Heart left ventricle (tissue), 13 donors: ENCODE data around the gene ARFIP1.

ENCODE experiments used
- CTCF ChIP-seq, 12 donors: fragments of 200-600 bp; sonication (generic) in 4 of 12; IDR thresholded peaks; one replicate each; pipeline versions ENCODE4 v1.5.0 to v1.8.0; 2018 to 2022; ENCODE audit warnings: antibody characterized with exemption in 12 of 12, mild to moderate bottlenecking in 5 of 12
- POLR2A ChIP-seq, 2 donors: fragments of 450-650 bp; IDR thresholded peaks; one replicate each; pipeline ENCODE4 v1.6.1; 2017; ENCODE audit warnings: antibody characterized with exemption in 2 of 2, mild to moderate bottlenecking in 2 of 2, moderate library complexity in 2 of 2
- donor health status: ischemic (EF 13 %, LVEDD 7.1; RV severe dilation, severe dysfunction).
- donor health status: DM: no; HTN: yes; CAD: no.
- donor health status: DM: no; HTN: no; CAD: no.
- donor health status: ischemic (EF 25% LVEDD 6.9; RV normal size, moderate dysfunction).
- donor health status: ischemic (EF 25% LVEDD 5.7; RV mildly dilated, moderate dysfunction).
- donor health status: ischemic (EF 35%, LVEDD 5.7; RV mildly dilated, moderate dysfunction).
- donor health status: nonischemic (EF 11% LVEDD 7.7; RV severe dilation, severe dysfunction).
- donor health status: DM: yes; HTN: yes; CAD: no.
- donor health status: PGD.
- donor health status: ischemic (EF 29% LVEDD 5.4; RV normal size, mild dysfunction).
- donor health status: nonischemic (EF 23%, LVEDD 6.1; RV moderate dilation, normal function).

GRCh38 chr4:152735906-152736305, 43.8 kb upstream of the ARFIP1 start:
- no peak for TF ChIP-seq CTCF (IDR thresholded peaks at IDR 0.05)
- no peak for TF ChIP-seq POLR2A (IDR thresholded peaks at IDR 0.05)
